ENCODE measurements around the gene OPTN.
A peak's percentile ranks its signal among the peaks of the same experiment; 100 is the strongest.
"Not testable (repeated sequence)": the region's sequence is repeated elsewhere in the genome, so short reads cannot be mapped to it uniquely, and the experiment has no call there.

The OPTN gene

GRCh38 chr10:13136651-13137050, 36.7 kb downstream of the OPTN start:
- DNase-seq, result no peak

GRCh38 chr10:13139150-13139549, 39.2 kb downstream of the OPTN start:
- no peak for DNase-seq

GRCh38 chr10:13139676-13140075, 39.7 kb downstream of the OPTN start:
- no peak for DNase-seq

GRCh38 chr10:13140627-13141190, 40.7 kb downstream of the OPTN start:
- no peak for DNase-seq

GRCh38 chr10:13143766-13144165, 43.8 kb downstream of the OPTN start:
- no peak for DNase-seq

- DNase-seq, result no peak
Measured at GRCh38 chr10:13144814-13145213, 44.9 kb downstream of the OPTN start.

GRCh38 chr10:13146379-13146778, 46.4 kb downstream of the OPTN start:
- DNase-seq, result no peak

- no peak for DNase-seq
Measured at GRCh38 chr10:13147161-13147560, 47.2 kb downstream of the OPTN start.

GRCh38 chr10:13152296-13152695, 52.3 kb downstream of the OPTN start:
- DNase-seq, result no peak

- not testable (repeated sequence) for DNase-seq
Measured at GRCh38 chr10:13155860-13156259, 55.9 kb downstream of the OPTN start.

GRCh38 chr10:13158401-13158800, 58.4 kb downstream of the OPTN start:
- DNase-seq, result peak; percentile 7 to 8

GRCh38 chr10:13160934-13161856, 61.2 kb downstream of the OPTN start, which contains the start of gene MCM10:
MCM10 (plus strand) TSS chr10:13161558; CDS start chr10:13164203, 2,645 bp downstream.
- DNase-seq, result peak; percentile 98 to 99

- DNase-seq, result peak in 1 of 2 experiments; percentile 36
Measured at GRCh38 chr10:13161857-13162271, 61.9 kb downstream of the OPTN start.

- DNase-seq, result no peak
Measured at GRCh38 chr10:13163859-13164258, 63.9 kb downstream of the OPTN start.

- no peak for DNase-seq
Measured at GRCh38 chr10:13165177-13165576, 65.2 kb downstream of the OPTN start.

GRCh38 chr10:13167568-13167967, 67.6 kb downstream of the OPTN start:
- no peak for DNase-seq

GRCh38 chr10:13168781-13169180, 68.8 kb downstream of the OPTN start:
- DNase-seq, result no peak

- no peak for DNase-seq
Measured at GRCh38 chr10:13173616-13174015, 73.7 kb downstream of the OPTN start.

- peak; percentile 15 to 24 for DNase-seq
Measured at GRCh38 chr10:13180788-13181187, 80.8 kb downstream of the OPTN start.

GRCh38 chr10:13182424-13182823, 82.5 kb downstream of the OPTN start:
- no peak for DNase-seq

- no peak for DNase-seq
Measured at GRCh38 chr10:13183625-13184024, 83.7 kb downstream of the OPTN start.

GRCh38 chr10:13184276-13184675, 84.3 kb downstream of the OPTN start:
- DNase-seq, result no peak

- no peak for DNase-seq
Measured at GRCh38 chr10:13184730-13185514, 85.0 kb downstream of the OPTN start.

Data from activated CD4-positive, alpha-beta T cell treated with anti-CD3 and anti-CD28 coated beads, Interleukin-2, amount 50 U/mL, for 48 hours (primary cell).